SW480 (cell line): ENCODE measurements around the gene ERRFI1.
A peak's percentile ranks its signal among the peaks of the same experiment; 100 is the strongest.

ENCODE experiments used
- DNase-seq: peaks from one replicate; pipeline ENCODE4 v3.0.0-alpha.2; 2016; ENCODE audit warnings: low spot score

ERRFI1 gene

GRCh38 chr1:8018492-8019228, 7.4 kb downstream of the ERRFI1 start:
- DNase-seq, result no peak

DNA sequence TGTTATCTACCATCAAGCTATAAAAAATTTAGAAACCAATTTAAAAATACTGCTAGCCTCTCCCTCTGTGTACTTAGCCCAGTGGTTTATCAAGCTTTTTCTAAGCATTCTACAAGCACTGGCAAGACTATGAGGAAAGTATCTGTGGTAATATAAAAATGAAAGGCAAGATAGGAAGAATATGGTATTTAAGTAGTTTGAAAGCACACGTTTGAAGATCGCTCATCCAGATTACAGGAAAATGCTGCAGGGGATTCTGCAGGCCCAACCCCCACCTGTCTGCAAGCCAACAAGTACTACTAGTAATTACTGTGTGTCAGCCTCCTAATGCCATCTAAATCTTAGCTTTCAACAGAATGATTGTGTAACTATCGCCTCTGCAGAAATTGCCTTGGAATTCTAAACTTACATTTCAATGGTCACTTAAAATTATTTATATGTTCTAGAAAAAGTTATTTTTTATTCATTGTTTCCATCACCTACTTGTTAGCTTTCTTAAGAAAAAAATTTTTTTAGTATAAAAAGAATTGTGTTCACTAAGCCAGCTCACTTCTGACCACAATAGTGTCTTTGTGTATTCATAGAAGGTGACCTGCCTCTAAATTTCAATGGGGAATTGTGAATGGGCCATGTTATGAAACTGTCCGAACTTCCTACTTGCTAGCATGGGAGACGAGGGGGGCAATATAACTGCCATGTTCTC, 8.5 kb downstream of the ERRFI1 start:
- no peak for DNase-seq

DNA sequence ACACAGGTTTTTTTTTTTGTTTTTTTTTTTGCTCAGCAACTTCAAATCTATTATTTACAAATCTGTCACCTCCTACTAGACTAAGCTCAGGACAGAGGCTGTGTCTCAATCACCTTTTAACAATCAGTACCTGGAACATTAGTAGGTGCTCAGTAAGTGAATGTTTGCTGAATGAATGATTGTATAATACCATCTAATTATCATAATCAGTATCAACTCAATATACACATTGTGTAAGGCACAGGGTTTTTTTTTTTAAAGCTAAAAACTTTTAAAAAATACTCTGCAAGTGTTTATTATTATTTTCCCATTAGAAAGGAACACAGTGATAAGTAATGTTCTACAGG, 9.2 kb downstream of the ERRFI1 start:
- no peak for DNase-seq

DNA sequence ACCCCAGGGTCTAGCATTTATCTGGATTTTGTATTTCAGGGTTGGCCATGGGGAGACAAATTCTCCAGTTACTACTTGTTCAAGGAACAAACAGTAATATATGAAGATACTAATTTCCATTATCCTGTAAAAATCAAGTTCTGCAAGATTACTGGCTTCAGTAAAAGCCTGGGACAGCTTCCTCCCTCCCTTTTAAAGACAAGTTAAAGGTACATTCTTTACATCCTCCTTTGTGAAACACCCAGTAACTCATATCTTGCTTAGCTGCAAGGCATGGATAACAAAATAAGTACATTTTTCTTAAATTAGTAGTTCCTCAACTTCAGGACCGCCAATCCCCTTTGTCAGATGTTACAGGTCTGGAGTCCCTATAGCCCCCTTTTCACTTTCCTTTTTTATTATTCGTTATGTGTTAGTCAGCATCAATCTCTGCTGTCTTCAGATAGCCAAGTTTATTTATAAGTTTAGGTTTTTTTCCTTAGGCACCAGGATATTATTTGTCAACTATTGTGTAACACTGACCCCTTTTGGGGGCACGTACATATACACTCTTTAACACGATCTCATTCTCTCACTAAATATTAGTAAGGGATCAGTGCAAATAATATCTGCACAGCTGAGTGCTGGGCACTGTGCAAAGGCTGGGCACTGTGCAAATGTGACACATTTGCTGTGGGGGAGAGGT, 9.8 kb downstream of the ERRFI1 start:
- DNase-seq, result no peak

GRCh38 chr1:8015809-8016165, 10.3 kb downstream of the ERRFI1 start:
- DNase-seq, result no peak

GRCh38 chr1:8015036-8015808, 10.9 kb downstream of the ERRFI1 start:
- peak; percentile 73 for DNase-seq

DNA sequence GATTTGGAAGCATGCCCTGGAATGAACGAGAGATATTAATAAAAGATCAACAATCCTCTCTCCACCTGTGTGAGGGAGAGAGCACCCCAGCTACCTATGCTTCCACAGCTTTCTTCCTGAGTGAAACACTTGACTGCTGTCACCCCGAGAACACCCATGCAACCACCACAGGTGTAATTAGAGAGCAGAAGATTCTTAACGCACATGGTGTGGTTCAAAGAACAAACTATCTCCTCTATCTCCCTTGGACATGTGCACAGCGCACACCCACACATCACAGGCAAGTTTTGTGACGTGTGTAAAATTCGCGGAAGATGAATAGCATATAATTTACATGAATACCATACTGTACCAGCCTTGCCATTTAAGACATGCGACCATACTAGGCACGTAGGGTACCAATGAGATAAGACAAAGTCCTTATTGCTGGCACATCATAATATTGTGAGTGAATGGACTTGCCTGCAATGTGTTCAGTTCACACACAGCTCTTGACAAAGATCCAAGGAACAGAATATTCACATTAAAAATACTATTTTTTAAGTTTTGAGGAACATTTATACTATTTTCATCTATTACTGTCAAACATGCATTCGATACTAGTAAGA, 11.6 kb downstream of the ERRFI1 start:
- DNase-seq, result no peak

GRCh38 chr1:8013800-8014199, 12.3 kb downstream of the ERRFI1 start:
- no peak for DNase-seq

GRCh38 chr1:8013399-8013798, 12.7 kb downstream of the ERRFI1 start:
- DNase-seq, result no peak

- no peak for DNase-seq
These were observed 13.2 kb downstream of the ERRFI1 start for GRCh38 chr1:8012955-8013354.

- no peak for DNase-seq
These were observed 13.9 kb downstream of the ERRFI1 start for GRCh38 chr1:8011923-8012858.

DNA sequence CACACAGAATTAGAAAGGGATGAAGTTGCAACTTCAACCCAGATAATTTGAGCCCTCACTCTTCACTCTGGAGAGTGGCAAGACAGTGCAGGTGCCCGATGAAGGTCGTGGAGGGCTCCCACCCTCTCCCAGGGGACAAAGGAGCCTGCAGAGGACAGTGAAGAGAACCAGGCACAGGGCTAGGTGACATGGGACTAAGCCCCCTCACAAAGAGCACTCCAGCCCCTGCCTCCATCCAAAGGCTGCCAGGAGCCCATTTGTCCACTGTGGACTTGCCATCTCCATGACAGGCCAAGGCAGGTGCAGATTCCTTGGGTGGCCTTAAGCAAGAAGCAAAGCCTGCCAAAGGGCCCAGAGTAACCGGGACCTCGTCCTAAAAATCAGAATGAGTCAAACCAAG, 15.1 kb downstream of the ERRFI1 start:
- DNase-seq, result no peak

DNA sequence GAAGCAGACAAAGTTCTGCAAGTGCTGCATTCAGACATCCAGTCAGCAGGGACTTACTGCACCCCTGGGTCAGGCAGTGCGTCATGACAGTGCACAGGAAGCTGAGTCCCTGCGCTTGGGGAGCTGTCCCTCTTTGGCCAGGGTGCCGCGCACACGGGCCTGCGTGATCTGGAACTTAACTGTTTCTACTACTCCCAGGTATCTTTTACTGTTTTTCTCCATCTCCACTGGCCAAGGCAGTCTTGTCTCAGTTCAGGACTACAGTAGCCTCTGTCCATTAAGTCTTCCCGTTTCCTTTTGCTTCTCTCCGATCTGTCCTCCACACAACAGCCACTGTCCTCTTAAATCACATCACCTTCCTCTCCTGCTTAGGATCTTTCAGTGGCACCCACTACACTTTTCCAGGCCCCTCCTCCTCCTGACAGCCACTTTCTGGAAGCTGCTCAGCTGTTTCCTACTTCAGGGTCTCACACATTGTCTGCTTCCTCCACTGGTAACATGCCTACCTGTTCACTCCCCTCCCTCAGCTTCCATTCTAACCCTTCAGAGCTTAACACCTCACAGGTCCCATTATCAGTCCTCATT, 15.9 kb downstream of the ERRFI1 start:
- DNase-seq, result no peak

- no peak for DNase-seq
These were observed 16.8 kb downstream of the ERRFI1 start for GRCh38 chr1:8009043-8010002.

DNA sequence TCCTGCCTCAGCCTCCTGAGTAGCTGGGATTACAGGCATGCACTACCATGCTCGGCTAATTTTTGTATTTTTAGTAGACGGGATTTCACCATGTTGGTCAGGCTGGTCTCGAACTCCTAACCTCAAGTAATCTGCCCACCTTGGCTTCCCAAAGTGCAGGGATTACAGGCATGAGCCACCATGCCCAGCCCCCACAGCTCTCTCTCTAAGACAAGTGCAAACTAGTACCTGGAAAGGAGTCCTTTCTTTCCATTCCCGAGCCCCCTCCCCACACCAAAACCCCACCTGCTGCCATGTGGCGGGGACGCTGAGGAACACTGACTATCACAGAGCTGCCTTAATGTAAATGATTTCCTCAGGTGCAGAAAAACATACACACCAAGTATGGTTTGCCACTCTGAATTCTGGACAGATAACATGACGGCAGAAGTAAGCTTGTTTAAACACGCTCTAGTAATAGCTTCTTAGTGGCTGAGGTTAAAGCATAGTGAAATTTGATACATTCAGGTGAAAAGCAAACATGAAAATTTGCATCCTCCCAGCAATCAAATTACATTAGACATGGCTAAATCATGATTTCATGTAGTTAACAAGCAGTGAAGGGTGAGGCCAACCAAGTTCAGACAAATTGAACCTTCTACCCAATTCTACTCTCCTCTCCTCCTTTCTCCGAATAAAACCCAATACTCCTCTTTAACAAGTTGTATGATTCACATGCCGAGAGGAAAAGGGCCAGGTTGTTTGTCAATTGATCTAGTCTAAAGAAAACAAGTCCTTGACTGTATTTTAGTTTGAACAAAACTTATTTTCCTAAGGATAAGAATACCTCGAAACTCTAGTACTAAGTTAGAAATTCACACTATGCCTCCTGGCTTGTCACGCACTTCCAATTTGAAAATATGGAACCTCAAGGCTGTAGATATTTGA, 19.8 kb downstream of the ERRFI1 start:
- no peak for DNase-seq

DNA sequence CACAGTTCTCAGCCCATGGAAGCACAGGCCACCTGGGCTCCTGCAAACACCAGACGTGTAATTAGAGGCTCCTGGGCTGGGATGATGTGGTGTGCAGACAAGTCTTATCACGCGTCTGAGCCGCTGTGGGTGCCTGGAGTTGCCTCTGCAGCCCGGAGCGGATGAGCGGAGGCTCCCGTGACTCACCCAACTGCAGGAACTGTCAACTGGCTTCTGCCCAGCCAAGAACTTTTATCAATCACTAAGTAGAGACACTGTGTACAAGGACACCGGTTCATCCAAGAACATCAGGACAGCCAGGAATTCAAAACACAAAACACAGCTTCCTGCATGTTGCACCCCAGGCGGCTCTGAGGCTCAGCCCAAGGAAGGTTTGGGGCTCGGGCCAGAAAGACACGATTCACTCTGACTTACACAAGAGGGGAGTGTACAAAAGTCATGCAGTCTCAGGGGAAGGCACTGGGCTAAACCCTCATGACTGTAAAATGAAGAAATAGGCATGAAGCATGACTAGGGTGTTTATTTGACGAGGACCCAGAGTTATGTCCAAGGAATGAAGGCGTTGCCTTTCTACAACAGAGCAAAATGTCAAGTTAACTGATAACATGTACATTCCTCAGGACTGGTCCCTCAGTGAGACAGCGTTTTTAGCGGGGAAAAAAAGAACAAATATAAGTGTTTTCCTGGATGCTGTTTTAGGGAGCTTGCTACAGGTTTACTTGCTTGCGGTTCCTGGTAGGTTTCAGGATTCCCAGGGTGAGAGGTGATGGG, 21.1 kb downstream of the ERRFI1 start:
- DNase-seq, result peak; percentile 39

DNA sequence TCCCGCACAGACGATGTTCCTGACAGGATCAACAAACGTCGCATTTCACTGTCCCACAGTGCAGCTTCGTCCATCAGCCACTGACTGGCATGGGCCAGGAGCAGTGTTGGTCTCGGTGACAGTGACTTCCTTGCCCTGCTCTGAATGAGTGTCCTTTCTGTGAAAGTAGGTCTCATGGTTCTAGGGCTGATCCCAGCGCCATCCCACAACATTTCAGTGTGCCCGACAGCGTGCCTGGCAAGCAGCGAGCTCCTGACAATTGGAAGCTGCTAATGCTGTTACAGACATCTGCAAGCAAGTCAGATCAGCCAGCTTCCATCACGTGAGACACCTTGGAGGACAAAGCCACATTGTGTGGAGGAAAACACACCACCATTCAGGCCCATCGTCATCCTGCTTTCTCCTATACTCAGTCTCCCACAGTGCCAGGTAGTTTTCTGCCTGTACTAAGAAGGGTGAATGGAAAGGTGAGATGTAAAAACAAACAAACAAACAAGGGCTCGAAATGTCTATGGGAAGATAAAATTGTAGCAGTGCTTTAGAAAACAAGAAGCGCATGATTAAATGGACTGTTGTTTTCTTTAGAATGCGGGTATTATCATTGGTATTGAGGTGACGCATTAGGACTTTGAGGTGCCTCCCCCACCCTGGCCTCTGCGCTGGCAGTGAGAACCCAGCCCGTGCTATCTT, 21.9 kb downstream of the ERRFI1 start:
- DNase-seq, result no peak
